LHCN-M2 (cell line): ENCODE data around the gene SEMA4A. TPM values are rescaled to one million over a fixed set of nuclear protein-coding genes. Genes with fewer than 3 reads are reported as not detected.

Experiments
- DNase-seq: peaks from one replicate; pipeline ENCODE4 v3.0.0-alpha.2; 2012; ENCODE audit warnings: low read depth
- total RNA-seq: library from RNA; depleted of rRNA; stranded (reverse); fragments of >200 nt; gene quantifications from 2 replicates; pipeline ENCODE4 v1.2.3, GENCODE V29; 2014

The SEMA4A gene
- total RNA-seq, 1 experiment from 2014 or later: 0.40 TPM

DNA sequence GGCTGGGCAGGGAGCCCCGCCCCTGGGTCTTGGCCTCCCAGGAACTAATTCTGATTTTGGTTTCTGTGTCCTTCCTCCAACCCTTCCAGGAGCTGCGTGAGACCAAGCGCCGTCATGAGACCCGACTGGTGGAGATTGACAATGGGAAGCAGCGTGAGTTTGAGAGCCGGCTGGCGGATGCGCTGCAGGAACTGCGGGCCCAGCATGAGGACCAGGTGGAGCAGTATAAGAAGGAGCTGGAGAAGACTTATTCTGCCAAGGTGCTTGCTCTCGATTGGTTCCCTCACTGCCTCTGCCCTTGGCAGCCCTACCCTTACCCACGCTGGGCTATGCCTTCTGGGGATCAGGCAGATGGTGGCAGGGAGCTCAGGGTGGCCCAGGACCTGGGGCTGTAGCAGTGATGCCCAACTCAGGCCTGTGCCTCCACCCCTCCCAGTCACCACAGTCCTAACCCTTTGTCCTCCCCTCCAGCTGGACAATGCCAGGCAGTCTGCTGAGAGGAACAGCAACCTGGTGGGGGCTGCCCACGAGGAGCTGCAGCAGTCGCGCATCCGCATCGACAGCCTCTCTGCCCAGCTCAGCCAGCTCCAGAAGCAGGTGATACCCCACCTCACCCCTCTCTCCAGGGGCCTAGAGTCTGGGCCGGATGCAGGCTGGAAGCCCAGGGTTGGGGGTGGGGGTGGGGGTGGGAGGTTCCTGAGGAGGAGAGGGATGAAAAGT lies 18.5 kb upstream of the SEMA4A start:
- no peak for DNase-seq

DNA sequence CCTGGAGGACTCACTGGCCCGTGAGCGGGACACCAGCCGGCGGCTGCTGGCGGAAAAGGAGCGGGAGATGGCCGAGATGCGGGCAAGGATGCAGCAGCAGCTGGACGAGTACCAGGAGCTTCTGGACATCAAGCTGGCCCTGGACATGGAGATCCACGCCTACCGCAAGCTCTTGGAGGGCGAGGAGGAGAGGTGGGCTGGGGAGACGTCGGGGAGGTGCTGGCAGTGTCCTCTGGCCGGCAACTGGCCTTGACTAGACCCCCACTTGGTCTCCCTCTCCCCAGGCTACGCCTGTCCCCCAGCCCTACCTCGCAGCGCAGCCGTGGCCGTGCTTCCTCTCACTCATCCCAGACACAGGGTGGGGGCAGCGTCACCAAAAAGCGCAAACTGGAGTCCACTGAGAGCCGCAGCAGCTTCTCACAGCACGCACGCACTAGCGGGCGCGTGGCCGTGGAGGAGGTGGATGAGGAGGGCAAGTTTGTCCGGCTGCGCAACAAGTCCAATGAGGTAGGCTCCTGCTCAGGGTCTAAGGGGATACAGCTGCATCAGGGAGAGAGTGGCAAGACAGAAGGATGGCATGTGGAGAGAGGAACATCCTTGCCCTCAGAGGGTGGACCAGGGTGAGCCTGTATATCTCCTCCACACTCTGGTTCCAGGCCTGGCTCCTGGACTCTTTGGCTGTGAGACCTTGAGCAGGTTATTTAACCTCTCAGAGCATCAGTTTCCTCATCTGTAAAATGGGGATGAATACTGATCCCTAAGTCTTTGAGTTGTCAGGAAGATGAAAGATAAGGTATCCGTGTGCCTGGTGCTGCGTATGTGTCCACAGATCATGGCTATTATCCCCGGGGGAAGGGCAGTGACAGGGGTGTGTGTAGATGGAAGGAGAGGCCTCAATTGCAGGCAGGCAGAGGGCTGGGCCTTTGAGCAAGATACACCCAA lies 17.2 kb upstream of the SEMA4A start:
- no peak for DNase-seq

DNA sequence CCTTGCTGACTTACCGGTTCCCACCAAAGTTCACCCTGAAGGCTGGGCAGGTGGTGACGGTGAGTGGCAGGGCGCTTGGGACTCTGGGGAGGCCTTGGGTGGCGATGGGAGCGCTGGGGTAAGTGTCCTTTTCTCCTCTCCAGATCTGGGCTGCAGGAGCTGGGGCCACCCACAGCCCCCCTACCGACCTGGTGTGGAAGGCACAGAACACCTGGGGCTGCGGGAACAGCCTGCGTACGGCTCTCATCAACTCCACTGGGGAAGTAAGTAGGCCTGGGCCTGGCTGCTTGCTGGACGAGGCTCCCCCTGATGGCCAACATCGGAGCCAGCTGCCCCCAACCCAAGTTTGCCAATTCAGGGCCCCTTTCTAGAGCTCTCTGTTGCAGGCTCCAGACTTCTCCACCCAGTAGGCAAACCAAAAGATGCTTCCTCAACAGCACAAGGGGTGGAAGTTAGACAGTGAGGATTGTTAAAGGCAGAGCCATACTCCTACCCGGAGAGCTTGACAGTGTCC lies 16.4 kb upstream of the SEMA4A start:
- DNase-seq: no peak

DNA sequence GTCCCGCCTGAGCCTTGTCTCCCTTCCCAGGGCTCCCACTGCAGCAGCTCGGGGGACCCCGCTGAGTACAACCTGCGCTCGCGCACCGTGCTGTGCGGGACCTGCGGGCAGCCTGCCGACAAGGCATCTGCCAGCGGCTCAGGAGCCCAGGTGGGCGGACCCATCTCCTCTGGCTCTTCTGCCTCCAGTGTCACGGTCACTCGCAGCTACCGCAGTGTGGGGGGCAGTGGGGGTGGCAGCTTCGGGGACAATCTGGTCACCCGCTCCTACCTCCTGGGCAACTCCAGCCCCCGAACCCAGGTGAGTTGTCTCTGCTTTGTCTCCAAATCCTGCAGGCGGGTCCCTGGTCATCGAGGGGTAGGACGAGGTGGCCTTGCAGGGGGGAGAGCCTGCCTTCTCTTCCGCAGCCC lies 14.9 kb upstream of the SEMA4A start:
- no peak for DNase-seq

DNA sequence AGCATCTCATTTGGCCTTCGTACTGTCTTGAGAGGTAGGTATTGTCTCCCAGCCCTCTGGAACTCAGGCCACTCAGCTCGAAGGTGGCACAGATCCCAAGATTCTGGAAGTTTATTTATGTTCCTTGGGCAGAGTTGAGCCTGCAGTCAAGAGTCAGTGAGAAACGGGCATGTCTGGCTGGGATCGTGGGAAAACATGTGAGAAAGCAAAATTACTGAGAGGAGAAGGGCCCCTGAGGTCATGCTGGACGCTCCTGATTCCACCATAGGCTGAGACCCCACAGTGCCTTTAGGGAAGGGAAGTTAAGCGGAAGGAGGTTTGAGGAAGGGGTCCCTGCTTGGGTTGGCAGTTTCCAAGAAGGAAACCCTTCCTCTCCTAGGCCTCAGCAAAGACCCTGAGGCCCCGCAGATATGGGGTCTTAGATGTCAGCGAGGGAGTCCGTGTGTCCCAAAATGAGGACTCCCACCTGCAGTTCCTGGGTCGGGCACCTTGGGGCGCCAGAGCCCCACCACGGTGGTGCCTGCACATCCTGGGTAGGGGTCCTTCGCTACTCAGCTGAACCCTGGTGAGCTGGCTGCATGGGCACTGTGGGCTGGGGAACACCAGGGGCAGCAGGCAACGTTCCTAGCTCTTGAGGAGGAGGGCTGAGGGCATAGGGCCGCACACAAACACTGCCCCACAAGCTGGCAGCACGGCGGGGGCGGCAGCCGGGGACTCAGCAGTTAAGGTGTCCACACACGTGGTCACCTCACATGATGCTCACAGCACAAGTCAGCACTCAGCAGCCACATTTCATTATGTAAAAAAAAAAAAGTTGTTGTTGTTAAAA lies 12.3 kb upstream of the SEMA4A start:
- DNase-seq: no peak

DNA sequence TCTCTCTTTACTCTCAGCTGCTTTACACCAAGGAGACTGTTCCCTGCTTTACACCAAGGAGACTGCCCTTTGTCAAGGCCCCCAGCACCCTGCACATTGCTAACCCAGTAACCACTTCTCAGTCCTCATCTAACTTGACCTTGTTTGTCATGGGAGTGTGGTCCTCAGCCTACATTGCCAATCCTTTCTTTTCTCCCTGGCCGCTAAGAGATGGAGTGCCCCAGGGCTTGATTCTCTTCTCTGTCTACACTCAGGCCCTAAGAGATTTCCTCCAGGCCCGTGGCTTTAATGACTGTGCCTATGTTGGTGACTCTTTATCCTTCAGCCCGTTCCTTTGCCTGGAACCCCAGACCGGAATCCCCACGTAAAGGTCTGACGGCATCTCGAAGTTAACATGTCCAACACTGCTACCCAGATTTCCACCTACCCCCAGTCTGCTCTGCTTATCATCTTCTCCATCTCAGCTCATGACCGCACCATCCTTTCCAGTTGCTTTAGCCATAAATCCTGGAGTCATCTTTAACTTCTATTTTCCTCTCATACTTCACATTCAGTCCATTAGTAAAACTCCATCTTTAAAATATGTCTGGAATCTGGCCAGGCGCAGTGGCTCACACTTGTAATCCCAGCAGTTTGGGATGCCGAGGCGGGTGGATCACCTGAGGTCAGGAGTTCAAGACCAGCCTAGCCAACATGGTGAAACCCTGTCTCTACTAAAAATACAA lies 9.5 kb upstream of the SEMA4A start:
- peak; percentile 66 for DNase-seq

DNA sequence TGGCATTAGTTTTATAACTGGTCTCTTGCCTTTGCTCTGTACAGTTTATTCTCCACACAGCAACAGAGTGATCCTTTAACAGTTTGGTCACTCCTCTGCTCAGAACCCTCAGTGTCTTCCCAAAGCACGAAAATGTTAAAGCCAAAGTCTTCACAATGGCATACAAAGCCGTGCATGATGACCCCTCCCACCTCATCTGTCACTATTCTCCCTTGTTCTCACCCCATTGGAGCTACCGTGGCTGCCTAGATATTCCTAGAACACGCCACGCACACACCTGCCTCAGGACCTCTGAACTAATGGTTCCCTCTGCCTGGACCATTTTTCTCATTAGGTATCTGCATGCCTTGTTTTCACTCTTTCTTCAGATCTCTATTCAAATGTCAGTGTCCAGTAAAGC lies 8.6 kb upstream of the SEMA4A start:
- DNase-seq: no peak

DNA sequence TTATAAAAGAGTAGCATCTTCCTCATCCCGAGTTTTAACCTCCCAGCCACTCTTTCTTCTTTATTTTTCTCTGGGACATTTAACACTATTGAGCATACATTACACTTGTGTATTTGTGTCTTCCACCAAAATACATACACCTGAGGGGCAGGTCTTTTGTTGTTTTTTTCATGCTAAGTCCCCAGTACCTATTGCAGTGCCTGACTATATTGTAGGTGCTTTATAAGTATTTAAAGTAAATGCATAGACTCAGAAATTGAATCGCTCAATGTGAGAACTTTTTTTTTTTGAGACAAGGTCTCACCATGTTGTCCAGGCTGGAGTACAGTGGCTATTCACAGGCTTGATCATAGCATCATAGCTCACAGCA lies 7.8 kb upstream of the SEMA4A start:
- DNase-seq: no peak

DNA sequence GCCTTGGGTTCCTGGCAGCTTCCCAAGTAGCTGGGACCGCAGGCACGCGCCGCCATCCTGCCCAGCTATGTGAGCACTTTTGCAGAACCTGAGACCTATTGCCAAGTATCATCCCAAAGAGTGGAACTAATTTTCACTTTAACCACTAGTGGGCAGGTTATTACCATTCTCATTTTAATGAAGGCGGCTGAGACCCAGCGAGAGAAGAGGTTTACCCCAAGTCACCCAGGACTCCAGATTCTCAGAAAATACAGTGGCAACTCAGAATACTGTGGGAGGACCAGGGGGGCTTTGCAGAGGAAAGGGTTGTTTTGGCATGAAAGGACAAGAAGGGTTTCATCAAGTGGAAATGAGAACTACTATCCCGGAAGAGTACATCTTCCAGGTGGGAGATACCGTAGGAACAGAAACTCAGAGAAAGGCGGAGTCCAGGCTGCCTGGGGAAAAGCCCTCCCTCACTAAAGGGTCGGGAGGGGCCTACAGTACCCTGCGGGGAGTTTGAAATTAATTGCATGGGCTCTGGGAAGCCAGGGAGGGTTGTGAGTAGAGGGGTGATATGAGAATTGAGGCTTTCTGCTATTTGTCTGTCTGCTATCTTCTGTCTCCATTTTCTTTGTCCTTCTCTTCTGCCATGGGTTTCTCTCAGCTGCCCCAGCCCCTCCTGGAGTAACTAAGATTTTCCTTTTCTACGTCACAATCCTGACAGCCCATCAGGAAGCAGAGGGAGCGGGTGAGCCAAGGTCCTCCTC lies 7.2 kb upstream of the SEMA4A start:
- DNase-seq: peak; percentile 96

DNA sequence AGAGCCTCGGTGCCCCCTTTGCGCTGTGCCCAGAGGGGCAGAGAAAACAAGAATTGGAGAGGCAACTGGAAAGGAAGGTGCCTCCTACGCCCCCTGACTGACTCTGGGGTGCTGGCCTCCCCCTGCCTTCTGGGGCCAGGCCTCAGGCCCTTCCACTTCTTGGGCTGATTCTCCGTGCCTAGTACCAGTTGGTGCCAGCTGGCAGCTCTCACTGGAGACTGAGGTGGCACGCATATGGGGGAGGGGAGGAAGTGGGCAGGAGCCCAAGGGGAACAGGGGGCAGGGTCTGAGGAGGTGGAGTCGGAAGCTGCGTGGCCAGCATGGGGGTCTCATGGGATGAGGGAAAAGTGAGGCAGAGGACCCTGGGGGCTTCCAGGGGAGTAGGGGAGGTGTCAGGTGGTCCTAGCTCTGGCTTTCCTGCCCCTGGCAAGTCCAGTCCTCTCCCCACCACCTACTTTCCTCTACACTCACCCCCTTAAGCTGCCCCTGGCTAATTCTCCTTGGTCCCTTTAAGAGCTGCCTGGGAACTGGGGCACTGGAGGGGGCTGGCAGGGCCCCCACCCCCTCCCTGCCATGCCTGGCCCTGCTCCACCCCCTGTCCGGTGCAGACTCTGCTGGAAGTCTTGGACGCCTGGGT lies 6.5 kb upstream of the SEMA4A start:
- DNase-seq: peak; percentile 64

DNA sequence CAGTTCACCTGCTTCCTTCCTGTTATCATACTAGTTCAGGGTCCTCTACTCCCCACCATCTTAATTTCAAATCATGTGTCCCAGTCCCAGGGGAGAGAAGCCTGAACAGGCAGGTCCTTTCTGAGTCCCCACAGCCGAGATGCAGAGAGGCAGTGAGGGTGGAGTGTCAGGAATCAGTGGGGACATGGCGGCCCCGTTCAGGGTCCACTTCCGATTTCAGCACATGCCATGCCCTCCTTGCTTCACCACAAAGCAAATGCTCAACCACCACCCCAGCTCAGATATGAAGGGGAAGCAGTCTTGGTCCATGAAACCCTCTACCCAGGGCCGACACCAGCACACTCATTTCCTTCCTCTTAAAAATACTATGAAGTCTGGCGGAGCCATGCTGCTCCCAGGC lies 5.2 kb upstream of the SEMA4A start:
- DNase-seq: no peak

DNA sequence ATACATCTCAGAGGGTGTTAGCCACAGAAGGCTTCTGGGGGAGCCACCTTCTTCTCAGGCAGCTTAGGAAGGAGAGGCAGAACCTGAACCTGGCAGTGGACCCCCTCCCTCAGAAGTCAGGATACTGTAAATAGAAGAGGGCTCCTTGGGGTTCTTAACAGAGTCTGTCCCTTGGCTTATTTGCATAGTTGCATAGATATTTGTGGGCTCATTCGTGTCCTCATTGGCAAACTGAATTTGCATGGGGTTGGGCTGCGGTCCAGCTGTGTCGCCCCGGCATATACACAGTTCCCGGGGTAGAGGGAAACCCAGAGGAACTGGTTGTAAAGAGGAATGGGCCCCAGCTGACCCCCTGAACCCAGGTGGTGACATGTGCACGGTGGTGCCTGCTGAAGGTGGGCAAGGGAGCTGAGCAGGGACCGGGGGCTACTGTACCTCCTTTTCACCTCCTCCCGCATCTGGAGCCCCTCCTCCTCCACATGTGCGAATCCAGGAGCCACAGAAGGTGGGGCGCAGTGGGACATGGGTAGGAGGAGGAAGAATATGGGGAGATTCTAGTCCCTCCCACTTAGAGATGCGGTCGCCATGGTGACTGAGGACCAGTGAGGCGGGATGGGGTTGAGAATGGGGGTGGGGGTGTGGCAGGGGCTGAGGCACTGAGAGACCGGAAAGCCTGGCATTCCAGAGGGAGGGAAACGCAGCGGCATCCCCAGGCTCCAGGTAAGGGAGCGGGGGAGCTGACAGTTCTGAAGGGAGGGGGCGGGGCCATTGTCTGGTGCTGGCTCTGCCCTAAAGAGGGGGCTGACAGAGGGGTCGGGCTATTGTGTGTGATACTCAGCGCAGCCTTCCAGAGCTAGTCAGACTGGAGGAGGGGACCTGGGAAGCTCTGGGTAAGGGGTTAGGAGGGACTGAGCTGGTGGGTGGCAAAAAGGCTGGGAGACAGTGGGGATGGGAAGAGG lies 3.7 kb upstream of the SEMA4A start:
- DNase-seq: no peak

DNA sequence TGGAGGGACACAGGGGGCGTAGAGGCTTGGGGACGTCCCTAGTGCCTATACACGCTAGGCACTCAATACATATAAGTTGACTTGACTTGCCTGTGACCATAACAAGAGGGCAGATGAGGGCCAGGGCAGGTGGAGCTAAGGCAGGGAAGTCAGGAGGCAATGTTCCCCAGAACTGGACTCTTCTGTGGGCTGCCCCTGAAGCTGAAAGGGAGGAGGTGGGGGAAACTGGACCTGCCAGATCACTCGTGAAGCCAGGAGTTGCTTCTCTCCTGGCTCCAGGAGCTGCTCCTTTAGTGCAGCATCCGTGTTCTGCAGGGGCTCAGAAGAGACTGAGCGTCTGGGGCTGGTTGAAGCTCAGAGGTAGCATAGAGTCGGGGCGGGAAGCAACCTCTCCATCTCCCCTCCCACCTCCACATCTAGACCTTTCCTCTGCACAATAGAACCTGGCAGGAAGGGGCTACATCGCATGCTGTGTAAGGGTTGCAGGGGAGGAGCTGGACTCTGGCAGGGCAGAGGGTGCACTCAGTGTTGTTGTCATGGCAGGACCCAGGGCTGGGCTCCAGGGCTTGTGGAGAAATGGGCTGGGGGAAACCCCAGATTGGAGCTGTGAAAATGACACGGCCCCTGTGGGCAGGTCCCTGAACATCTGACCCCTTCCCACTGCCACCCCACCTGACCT lies 2.9 kb upstream of the SEMA4A start:
- no peak for DNase-seq

DNA sequence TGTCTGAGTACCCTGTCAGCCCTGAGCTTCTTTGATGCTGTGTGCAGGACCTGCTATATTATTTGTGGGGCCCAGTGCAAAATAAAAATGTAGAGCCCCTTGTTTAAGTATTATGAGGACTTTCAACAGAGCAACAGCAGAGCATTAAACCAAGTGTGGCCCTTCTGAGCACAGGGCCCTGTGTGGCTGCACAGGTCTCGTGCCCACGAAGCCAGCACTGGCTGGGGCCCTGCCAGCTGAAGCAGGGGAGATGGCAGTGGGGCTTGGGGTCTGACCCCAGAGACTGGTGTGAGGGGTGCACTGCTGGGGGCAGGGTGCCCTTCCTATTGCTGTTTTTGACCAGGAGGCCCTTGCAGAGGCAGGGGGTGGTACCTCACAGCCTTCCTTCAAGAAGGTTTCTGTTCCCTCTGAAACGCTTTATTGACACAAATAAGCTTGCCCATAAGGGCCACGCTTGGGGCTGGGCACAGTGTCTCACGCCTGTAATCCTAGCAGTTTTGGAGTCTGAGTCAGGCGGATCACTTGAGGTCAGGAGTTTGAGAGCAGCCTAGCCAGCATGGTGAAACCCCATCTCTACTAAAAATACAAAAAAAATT lies 2.2 kb upstream of the SEMA4A start:
- DNase-seq: peak; percentile 87

DNA sequence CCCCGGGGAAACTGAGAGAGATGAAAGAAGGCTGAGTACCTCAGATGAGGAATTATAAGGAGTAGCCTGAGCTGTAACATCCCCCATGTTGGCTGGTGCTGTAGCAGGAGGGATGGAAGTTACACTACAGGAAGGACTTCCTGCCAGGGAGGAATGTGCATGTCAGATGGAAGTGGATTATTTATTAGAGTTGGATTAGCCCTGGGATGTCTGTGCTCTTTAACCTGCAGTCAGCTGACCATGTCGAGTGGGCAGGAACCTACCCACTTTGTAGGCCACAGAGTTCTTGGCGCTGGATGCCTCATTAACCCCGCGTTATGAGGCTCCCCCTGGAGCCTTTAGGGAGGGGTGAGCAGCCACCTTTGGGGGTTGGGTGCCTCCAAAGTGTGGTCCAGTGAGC lies 757 bp upstream of the SEMA4A start:
- DNase-seq: no peak

DNA sequence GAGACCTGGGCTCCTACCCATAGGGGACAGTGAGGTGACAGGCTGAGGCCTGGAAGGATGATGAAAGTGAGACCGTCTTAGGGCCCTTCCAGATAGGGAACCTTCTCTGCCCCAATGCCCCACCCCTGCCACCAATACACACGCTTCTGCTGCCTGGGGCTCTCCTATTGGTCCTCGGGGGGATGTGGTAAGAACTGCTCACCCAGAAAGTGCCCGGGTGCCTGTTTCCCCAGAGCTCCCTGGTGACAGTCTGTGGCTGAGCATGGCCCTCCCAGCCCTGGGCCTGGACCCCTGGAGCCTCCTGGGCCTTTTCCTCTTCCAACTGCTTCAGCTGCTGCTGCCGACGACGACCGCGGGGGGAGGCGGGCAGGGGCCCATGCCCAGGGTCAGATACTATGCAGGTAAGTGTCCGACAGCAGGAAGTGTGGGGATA lies 948 bp downstream of the SEMA4A start:
- DNase-seq: no peak

DNA sequence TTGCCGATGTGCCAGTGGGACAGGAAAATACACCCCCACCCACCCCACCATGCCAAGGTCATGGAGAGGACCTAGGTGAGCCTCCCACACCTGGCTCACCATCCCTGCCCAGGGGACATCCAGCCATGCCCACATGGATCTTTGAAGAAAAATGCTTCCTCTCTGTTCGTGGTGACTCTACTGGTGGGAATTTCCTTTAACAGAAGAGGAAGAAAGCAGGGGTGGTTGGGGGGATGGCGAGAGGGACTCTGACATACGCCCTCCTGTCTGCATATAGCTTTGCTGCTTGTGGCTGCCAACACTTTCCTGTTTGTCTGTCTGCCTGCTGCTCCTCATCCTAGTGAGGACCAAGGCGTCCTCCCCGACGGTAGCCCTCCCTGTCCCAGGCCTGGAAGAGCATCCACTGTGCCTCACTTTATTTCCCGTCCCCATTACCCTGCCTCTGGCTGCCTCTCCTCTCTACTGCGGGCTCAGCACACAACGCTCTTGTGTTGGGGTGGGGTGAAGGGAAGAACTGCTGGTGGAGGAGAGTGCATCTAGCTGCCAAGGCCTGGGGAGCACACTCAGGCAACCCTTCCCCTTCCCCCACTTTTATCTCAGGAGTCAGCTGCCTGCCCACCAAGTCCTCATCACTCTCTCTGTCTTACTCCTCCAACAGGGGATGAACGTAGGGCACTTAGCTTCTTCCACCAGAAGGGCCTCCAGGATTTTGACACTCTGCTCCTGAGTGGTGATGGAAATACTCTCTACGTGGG lies 2.5 kb downstream of the SEMA4A start:
- no peak for DNase-seq
